Measurements from ENCODE around the gene CHMP6. TPM values are rescaled to one million over a fixed set of nuclear protein-coding genes. Genes with fewer than 3 reads are reported as not detected.
A peak's percentile ranks its signal among the peaks of the same experiment; 100 is the strongest.

CHMP6 gene
- total RNA-seq, 1 donor, result 17.4 TPM

- no peak for TF ChIP-seq CTCF (IDR thresholded peaks at IDR 0.05; ENCODE audit: insufficient read depth, low read length)
- H3K4me3 ChIP-seq (ENCODE audit: low read depth, low read length), result no peak overlapping the region
- no peak for DNase-seq (ENCODE audit: low read depth)
Observed at GRCh38 chr17:80957461-80957941, 34.1 kb upstream of the CHMP6 start.

- no peak overlapping the region for H3K4me3 ChIP-seq (ENCODE audit: low read depth, low read length)
- TF ChIP-seq CTCF (IDR thresholded peaks at IDR 0.05; ENCODE audit: insufficient read depth, low read length), result peak; percentile 23
- peak; percentile 85 for DNase-seq (ENCODE audit: low read depth)
Observed at GRCh38 chr17:80959330-80960036, 32.2 kb upstream of the CHMP6 start.

GRCh38 chr17:80960037-80960796 is 31.4 kb upstream of the CHMP6 start:
- H3K4me3 ChIP-seq (ENCODE audit: low read depth, low read length), result no peak overlapping the region
- TF ChIP-seq CTCF (IDR thresholded peaks at IDR 0.05; ENCODE audit: insufficient read depth, low read length), result no peak

GRCh38 chr17:80960797-80961452 is 30.7 kb upstream of the CHMP6 start:
- TF ChIP-seq CTCF (IDR thresholded peaks at IDR 0.05; ENCODE audit: insufficient read depth, low read length), result no peak
- no peak for DNase-seq (ENCODE audit: low read depth)

More at GRCh38 chr17:80960037-80960796, 31.4 kb upstream of the CHMP6 start:
- DNase-seq (ENCODE audit: low read depth), result no peak

GRCh38 chr17:80961541-80962330 is 29.9 kb upstream of the CHMP6 start:
- no peak overlapping the region for H3K4me3 ChIP-seq (ENCODE audit: low read depth, low read length)
- no peak for DNase-seq (ENCODE audit: low read depth)
- TF ChIP-seq CTCF (IDR thresholded peaks at IDR 0.05; ENCODE audit: insufficient read depth, low read length), result no peak

More at GRCh38 chr17:80960797-80961452, 30.7 kb upstream of the CHMP6 start:
- H3K4me3 ChIP-seq (ENCODE audit: low read depth, low read length), result no peak overlapping the region

All from fibroblast of the aortic adventitia (primary cell).